ENCODE data around the gene USF1.

DNA sequence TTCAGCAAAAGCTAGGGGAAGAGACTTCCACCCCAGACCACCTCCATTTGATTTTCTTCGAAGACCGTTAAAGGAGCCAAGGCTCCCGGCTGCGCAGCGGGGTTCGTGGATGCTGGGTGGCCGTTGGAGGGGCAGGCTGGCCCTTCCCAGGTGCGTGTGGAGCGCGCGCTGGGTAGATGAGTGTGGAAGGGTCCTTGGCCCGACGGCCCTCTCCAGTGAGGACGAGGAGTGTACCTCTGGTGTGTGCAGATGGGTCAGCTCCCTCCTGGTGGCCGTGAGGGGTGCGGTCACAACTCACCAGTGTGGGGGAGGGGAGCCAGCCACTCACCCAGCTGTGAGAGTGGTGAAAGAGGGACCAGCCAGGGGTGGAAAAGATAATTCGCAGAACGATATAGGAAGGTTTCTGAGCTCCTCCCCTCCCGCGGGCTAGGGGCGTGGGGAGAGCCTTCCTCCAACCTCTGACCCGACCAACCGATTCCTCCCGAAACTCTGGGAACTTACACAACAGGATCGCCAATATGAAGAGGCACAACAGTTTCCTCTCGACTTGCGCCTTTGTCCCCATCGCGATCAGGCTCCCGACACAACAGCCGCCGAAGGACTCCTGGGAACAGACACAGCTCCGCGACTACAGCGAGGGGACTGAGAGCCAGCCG, 25.1 kb downstream of the USF1 start, which contains the start of gene F11R:
- TF ChIP-seq POLR2A (IDR thresholded peaks at IDR 0.05), result peak in 1 of 4 donors; percentile 70
- TF ChIP-seq, protein P1, sequence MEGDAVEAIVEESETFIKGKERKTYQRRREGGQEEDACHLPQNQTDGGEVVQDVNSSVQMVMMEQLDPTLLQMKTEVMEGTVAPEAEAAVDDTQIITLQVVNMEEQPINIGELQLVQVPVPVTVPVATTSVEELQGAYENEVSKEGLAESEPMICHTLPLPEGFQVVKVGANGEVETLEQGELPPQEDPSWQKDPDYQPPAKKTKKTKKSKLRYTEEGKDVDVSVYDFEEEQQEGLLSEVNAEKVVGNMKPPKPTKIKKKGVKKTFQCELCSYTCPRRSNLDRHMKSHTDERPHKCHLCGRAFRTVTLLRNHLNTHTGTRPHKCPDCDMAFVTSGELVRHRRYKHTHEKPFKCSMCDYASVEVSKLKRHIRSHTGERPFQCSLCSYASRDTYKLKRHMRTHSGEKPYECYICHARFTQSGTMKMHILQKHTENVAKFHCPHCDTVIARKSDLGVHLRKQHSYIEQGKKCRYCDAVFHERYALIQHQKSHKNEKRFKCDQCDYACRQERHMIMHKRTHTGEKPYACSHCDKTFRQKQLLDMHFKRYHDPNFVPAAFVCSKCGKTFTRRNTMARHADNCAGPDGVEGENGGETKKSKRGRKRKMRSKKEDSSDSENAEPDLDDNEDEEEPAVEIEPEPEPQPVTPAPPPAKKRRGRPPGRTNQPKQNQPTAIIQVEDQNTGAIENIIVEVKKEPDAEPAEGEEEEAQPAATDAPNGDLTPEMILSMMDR (IDR thresholded peaks at IDR 0.05), result peak in 2 of 6 experiments; percentile 5 to 48

All from esophagus squamous epithelium (tissue), 4 donors.